ENCODE data around the gene AFTPH.
"Not testable (repeated sequence)": the region's sequence is repeated elsewhere in the genome, so short reads cannot be mapped to it uniquely, and the experiment has no call there.

AFTPH gene

DNA sequence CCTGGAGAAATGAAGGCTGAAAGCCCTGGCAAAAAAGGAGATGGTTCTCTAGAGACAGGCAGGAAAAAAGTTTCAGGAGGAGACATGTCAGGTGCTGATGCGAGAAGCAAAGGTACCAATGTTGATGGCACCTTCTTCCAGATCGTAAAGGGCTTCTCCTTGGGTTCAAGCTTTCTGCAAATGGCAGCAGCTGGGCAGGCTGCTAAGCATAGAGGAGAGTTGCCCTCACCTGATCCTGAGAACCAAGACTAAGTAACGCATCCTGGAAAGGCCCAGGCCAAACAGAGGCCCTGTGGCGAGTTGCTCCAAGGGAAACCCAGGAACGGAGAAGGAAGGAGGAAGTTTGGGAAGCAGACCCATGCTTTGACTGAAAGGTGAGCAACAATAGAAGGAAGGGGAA, 23.6 kb upstream of the AFTPH start:
- ATAC-seq, result no peak
- DNase-seq, result no peak

DNA sequence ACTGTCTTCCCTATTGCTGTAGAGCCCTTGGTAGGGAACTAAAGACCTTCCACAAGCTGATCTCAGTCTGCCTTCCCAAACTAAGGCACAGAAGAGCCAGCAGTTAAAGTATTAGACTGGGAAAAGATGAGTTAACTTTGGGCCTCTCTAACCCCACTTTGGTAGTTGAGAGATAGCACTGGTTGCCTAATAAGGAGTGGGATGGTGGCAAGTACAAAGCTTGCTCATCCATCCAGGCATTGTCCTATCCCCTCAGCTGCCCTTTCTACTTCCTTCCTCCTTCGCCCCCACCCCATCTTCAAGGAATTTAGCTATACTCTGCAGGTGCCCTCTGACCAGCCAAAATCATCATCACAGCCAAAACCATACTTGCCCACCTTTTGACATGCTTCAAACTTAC, 22.2 kb upstream of the AFTPH start:
- no peak for DNase-seq
- ATAC-seq, result no peak

DNA sequence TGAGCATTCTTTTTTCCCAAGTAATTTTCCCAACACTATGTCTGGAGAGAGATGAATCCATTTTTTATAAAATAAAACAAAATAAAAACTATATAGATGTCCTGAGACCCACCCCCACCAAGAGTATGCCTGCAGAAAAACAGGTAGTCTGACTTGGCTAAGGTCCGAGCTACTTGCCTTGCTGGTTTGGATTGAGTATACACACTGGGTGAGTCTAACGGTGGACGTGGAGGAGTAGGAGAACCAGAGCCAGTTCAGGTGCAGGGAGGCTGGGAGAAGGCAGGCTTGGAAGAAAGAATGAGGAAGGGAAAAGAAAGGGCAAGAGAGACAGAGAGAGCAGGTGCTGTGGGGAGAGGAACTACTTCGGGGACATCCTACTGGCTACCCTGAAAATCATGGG, 21.3 kb upstream of the AFTPH start:
- no peak for ATAC-seq

DNA sequence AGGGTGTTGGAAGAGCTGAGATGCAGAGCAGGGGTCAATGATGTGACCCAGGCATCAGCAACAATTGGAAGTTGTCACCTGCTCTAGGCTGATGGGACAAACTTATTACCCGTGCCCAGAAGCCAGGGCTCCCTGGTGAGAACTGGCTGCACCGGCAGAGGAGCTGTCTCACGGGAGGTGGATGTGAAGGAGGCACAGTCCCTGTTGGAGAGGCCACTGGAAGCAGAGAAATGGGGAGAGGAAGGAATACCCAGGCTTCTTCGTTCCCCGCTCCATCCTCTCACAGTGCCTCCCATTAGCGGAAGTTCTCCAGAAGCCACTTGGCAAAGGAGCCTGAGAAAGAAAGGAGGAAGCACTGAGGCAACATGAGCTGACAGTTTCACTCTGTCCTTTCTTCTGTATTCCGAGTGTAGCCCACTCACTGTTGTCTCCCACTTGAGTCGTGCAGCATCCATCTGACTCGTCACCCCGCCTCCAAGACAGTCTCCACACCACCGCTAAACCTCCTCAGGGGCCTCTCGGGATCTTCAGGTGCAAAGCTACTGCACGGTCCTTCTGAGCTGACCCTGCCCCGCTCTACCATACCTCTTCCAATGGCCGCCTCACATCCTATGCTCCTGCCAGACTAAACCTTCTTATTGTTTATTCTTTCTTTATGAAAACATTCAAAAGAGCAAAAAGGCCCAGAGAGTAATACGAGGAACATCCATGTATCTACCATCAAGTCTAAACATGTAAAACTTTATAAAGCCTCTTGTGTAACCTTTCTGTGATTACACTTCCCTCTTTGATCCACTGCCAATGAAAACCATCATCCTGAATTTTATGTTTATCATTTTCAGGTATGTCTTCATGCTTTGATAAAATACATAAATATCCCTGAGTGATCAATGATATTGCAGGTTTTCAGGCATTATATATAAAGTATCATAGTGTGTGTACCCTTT, 19.1 kb upstream of the AFTPH start:
- ATAC-seq, result no peak

More for the DNA sequence above, 21.3 kb upstream of the AFTPH start:
- no peak for DNase-seq

DNA sequence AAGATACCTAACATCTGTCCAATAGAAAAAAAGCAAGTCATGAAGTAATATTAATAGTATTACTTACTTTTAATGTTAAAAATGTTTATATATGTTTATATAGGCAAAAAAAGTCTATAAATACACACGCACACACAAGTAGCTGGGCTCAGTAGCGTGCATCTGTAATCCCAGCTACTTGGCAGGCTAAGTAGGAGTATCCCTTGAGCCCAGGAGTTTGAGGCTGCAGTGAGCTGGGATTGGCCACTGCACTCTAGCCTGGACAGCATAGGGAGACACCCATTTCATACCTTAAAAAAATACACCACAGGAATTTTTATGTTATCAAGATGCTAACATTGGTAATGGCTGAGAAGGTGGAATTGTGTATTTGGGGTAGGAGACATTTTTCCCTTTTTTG, 17.4 kb upstream of the AFTPH start:
- DNase-seq, result no peak
- no peak for ATAC-seq

More for the DNA sequence above, 19.1 kb upstream of the AFTPH start:
- no peak for DNase-seq

DNA sequence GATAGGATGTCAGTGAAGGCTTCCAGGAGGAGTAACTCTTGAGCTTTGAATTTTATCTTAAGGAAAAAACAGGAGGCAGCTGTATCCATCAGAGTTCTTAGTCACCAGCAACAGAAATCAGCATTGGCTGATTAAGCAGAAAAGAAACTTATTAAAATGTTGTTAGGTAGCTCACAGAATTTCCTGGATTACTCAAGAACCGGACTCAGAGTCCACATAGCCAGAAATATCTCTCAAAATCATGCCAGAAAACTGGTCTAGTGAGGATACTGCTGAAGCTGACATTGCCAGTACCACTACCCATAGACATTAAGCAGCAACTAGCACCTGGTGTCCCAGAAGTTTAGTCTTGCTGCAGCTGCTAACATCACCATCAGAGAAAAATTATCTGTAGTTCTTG, 10.1 kb upstream of the AFTPH start:
- DNase-seq (no peak), ATAC-seq (no peak)

DNA sequence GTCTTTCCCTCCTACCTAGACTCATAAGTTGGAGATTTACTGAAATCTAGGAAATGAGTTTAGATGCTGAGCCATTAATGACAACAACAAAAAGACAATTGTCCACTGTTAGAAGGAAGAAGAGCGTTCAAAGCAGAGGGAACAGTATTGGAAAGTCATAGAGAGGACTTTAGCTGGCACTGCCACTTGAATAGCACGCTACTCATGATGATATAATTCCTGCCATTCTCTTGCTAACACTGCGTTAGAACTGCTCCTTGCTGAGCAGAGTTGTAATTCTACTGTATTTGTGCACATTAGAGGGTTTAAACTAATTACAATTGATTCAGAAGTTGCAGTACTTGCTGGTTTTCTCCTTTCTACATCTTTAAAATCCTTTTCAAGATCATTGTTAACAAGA, 9.0 kb upstream of the AFTPH start:
- no peak for DNase-seq
- no peak for ATAC-seq

DNA sequence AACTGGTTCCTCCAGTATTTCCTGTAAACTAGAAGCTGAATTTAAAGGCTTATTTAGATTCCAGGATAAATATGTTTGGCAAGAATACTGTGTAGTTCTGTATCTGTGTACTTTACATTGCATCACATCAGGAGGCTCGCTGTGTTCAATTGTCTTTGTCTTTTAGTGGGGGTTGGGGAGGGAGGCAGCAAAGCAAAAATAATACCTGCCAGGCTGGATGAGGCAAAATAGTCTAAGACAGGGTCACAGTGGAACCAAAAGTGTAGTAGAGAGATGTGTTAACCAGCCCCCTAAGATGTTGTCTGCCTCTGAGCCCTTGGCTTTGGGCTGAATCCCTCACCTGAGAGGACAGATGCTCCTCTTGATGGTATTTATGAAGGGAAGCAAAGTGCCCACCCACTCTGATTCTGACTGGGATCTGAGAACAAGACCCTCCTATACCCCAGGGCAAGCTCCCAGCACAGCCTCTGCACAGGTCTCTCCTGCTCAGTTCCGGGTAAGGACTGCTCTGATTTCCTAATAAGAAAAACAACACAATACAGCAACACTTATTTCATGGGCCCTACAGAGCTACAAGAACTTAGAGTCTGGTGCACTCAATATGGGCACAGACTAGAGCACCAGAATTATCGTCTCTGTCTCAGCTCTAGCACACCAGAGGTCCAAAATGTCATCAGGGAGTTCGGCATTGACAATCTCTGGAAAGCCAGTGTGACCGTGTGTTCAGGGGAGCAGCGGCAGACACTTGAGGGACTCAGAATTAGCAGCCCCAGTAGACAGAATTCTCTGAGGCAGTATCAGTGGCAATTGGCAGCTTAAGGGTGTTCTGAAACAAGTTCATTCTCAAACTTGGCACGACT, 7.2 kb upstream of the AFTPH start:
- DNase-seq (no peak), ATAC-seq (no peak)

DNA sequence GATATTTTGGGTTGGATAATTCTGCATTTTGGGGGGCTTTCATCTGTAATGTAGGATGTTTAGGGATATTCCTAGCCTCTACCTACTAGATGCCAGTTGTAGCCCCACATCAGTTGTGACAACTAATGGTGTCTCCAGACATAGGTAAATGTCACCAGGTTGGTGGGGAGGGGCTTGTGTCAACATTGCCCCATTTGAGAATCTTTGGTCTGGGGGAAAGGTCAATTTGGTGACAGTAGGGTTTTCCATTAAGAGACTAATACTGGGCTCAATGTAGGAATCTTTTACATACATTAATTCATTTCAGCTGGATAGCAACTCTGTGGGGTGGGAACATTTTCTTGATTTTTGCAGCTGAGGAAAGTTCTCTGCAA, 6.6 kb upstream of the AFTPH start:
- DNase-seq (no peak), ATAC-seq (no peak)

DNA sequence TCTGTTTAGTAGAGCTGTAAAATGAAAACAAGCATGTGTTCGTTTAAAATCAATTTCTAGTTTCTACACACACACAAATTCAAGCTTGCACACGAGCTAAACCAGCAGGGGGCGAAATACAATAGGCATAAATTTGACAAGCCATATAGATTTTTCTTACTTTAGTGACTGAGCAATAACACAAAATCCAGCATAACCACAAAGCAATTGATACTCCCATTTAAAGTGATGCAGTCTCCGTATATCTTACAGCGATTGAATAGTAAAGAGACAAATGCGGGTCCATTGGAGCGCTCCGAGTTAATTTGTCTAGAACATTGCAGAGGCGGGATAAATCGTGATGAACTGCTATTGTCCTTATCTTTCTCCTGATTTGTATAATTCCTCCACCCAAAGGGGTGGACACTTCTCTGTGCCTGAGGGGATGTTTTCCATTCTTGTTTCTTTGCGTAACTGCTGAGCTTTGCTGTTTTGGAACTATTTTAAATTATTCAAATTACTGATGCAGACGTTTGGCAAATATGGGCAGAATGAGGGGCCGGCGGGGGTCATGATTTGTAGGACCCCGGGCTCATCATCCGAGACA, 1.2 kb upstream of the AFTPH start:
- ATAC-seq, result no peak
- DNase-seq, result peak; percentile 72

DNA sequence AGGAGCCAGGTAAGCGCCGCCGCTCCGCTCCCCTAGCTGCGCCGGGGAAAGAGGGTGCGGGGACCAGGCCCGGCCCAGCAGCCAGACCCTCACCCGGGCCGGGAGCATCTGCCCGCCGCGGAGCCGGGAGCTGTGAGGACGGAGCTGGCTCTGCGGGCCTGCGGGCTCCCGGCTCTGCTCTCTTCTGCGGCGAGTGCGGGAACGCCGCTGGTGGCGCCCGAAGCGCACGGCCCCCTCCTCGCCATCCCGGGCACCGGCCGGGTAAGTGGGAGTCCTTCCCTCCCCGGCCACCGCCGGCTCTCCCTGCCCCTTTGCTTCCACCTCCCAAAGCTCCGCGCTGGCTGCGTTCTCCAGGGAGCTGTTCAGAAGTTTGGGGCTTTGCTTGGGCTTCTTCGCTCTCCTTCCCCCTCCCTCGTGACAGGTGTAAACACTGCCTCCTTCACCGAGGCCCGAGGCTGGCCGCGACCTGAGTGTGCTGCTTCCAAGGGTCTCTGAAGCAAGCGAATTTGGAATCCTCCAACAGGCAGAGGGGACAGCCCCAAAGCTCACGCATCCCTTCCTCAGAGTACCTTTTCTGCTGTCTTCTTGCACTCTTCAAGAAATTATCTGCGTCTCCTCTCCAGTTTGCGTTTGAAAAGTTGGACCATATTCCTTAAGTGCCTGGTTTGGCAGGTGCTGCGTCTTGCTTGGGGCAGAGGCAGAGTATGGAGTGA, 632 bp downstream of the AFTPH start:
- ATAC-seq, result peak; percentile 15

DNA sequence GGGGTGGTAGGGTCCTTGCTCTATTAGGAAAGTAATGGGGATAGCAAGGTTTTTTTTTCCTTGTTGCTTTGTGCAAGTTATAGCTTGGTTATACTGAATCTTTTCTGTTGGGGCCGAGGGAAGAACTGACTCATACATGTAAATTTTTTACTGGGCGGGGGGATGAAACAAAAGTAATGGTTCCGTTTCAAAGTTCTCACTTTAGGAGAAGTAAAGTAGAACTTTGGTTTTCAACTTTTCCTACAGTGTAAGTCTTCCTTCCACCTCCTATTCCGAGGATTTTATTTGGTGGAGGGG, 1.1 kb downstream of the AFTPH start:
- peak; percentile 15 for ATAC-seq
- DNase-seq, result peak; percentile 39

More for the DNA sequence above, 632 bp downstream of the AFTPH start:
- DNase-seq, result peak; percentile 52

DNA sequence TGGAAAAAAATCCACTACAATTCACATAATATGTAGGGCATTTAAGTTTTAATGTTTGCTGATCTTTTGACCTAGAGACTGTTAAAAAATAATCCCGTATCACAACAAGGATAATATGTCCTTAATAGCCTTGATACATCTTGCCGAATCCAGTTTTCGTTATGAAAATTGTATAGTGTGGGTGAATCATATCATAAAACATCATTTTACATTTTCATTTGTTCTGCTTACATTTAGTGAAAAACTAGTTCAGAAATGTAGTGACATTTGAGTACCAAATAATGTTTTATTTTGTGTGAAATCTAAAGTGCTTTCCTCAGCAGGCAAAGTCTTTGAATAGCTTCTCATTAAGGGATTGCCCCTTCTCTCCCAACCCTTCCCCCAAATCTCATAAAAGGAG, 1.9 kb downstream of the AFTPH start:
- ATAC-seq, result no peak
- no peak for DNase-seq

DNA sequence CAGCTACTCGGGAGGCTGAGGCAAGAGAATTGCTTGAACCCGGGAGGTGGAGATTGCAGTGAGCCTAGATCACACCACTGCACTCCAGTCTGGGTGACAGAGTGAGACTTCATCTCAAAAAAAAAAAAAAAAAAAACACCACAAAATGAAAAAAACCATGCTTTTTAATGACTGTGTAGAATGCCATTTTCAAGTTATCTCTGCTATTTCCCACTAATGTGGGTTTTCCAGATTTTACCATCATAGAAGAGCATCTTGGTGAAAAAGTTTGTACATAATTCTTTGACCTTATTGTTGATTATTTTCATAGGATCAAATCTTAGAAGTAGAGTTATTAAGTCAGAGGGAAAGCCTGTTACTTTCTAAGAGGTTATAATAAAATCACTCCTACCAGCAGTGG, 6.8 kb downstream of the AFTPH start:
- not testable (repeated sequence) for ATAC-seq, DNase-seq

DNA sequence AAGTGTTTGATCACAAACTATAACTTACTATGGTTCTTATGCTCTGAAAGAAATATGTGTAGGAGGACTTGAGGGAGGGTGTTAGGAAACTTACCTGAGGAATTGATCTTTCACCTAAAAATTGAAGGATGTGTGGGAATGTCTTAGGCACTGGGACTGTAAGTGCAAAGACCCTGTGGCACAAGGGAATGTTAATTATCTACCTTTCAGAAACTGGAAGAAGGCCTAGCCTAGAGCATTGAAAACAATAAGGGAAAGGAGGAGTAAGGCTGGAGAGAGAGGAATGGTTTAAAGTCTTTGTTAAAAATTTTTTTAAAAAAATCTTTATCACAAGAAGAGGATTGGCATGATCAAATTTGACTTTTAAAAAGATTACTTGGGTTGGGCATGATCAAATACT, 7.9 kb downstream of the AFTPH start:
- DNase-seq (no peak), ATAC-seq (no peak)

DNA sequence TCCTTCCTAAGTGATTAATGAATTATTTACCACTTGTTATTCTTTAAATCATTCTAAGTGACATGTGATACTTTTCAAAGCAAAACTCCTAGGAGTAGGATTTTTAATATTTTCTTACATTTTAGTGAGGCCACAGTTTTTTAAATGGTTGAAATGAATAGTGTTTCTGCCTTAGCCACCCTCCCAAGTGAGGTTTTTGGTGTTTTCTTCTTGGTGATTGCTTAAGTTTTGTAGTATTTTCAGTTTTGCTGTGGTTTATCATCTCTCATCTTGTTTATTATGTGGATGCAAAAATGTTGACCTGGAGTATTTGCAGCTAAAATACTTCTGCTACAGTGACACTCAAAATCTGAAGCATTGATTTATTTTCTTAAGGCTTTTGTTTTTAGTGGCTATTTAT, 9.8 kb downstream of the AFTPH start:
- no peak for DNase-seq
- ATAC-seq, result no peak

DNA sequence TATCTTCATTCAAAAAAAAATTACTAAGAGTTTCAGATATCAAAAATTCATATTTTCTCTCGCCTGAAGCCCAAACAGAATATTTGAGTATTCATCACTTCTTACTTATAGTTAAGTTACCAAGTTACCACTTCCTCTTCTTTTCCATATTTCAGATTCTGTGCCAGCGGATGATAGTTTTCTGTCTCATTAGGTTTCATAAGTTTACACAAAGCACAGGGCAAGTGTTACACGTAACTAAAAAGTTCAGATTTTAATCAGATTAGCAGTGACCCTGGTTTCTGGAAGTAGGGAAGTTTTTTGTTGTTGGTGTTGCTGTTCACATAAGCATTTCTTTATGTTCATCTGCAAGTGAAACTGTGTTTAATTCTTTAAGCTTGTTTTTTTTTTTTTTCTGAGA, 10.2 kb downstream of the AFTPH start:
- DNase-seq (no peak), ATAC-seq (peak; percentile 28)

DNA sequence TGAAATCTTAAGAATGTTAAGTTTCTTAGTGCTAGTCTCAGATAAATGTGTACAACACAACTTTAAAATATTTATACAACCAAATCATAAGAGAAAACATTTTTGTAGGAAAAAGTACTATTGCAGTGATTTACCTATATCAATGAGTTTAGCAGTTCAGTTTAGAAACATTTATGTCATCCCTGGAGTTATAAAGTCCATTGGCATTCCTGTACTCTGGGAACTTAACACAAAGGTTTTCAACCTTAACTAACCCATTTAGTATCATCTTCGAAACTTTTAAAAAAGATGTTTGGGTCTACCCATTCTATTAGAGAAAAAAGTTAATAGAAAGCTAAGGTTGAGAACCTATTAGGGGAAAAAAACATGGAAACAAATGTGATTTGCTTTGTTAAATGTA, 10.9 kb downstream of the AFTPH start:
- no peak for ATAC-seq

DNA sequence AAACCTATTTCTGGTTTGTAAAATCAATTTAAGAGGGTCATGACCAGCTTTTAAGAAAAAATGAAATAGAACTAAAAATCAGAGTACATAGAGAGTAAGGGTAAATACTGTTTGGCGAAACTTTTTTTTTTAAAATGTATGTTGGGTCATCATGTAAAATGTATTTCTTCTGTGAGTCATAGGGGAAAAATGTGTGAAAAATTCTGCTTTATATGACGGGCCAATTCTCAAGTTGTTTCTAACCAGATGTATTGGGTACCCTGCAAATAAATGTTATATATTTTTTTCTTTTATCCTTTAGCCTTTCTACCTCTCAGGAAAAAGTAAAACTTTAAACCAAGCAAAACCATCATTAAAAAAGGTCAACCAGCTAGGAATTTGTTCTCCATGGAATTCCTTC, 13.9 kb downstream of the AFTPH start:
- ATAC-seq (no peak), DNase-seq (no peak)

More for the DNA sequence above, 10.9 kb downstream of the AFTPH start:
- no peak for DNase-seq

DNA sequence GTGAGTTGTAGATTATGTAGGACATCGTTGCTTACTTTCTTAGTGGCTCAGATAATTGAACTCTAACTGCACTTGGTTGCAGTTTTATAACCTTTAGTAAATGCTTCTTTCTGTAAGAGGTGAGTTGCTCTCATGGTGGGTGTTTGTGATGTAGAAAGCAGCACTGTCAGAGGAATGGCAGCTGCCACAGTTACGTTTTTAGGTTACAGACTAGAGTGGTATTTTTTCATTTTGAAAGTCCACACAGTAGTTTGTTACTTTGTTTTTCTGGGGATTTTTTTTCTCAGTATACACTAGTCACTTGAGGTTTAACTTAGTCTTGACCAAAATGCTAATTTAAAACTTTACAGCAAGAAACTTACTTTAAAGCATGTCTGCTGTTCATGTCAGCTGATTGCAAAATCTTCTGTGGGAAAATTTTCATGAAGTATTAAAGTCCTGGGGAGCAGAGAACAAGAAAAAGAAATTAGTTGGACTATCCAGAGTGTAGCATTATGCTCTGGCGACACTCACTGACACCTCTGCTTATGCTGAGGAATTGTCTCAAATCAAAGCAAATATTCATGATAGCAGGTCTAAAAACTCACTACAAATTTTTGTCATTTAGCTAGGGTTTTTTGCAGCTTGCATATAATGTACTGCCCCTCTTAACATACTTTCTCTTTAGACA, 14.8 kb downstream of the AFTPH start:
- ATAC-seq (peak; percentile 47), DNase-seq (no peak)

DNA sequence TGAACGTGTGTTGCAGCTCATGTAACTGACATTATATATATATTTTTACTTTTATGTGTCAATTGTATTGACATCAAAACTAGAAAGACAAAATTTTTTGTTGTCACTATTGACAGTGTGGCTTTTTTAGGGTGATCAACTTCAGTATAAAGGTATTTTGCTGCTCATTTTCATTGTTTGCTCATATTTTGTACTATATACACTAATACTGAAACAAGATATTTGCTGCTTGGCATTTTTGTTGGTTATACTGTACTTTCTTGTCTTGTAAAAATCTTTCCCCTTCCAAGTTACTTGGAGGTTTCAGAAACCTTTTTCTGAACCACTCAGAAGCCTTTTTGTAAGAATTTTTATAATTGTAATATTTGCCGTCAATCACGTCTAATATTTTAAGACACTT, 16.5 kb downstream of the AFTPH start:
- ATAC-seq, result no peak
- no peak for DNase-seq

DNA sequence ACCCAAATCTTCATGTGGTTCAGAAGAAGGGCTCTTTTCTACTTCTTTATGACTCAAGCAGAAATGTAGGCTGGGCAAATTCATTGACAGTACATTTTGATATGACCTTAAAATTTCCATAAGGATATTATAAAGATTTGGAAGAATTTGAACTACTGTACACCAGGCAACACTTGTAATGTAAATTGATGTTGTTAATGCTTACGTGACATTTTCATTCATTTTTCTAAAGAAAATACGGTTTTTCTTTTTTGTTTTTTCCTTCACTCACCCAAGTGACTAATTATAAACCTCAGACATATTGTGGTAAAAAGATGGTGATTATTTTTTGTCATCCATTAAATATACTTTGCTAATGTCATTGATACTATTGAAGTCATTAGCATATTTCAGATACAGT, 17.4 kb downstream of the AFTPH start:
- no peak for ATAC-seq
- DNase-seq, result no peak

Data from stimulated activated naive CD8-positive, alpha-beta T cell treated with anti-CD3 and anti-CD28 coated beads, Interleukin-15, Interleukin-2, amounts not matched to agents 100 U/mL and 50 U/mL, for 24 hours (primary cell).